ENCODE results near the gene SPPL2B.

The SPPL2B gene

DNA sequence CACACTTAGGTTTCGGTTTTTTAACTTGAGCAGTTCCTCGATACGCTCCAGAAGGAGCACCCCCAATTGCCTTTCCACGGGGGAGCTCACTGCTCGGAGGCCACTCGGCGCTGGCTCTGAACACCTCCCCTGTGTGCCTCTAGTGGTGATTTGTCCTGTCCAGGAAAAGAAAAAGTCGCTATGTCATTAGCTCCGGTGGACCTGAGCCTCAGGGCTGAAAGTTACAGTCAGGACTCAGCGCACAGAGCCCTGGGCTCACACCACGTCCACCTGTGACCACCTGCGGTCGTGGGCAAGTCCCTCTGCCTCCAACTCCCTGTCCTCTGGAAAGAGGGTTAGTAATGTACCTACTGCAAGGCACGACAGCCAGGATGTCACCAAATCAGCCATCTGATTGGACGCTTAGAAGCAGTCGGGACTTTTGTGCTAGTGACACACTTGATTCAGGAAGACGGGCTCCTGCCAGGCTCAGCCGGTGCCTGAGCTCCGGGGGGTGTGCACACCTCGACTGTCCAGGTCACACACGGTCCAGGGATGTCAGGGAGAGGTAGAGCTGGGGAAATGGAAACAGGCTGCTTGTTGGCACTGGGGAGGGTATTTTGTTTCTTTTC, 27.7 kb downstream of the SPPL2B start:
- no peak for DNase-seq

DNA sequence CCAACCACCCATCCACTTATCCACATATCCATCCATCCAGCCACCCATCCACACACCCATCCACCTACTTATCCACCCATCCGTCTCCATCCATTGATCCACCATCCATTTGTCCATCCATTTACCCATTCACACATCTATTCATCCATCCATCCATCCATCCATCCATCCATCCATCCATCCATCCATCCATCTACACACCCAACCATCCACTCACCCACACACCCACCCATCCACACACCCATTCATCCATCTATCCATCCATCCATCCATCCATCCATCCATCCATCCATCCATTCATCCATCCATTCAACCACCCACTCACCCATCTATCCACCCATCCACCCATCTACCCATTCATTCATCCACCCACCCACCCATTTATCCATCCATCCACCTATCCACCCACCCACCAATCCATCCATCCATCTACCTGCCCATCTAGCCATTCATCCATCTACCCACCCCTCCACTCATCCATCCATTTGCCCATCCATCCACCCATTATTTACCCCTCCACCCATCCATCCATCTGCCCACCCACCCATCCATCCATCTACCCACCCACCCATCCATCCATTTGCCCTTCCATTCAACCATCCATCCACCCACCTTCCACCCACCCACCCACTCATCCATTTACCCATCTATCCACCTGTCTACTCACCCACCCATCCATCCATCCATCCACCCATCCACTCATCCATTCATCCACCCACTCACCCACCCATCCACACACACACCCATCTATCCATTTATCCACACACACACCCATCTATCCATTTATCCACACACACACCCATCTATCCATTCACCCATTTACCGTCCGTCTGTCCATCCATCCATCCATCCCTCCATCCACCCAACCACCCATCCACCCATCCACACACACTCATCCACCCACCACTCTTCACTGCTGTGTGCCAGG, 29.1 kb downstream of the SPPL2B start:
- DNase-seq, result no peak

DNA sequence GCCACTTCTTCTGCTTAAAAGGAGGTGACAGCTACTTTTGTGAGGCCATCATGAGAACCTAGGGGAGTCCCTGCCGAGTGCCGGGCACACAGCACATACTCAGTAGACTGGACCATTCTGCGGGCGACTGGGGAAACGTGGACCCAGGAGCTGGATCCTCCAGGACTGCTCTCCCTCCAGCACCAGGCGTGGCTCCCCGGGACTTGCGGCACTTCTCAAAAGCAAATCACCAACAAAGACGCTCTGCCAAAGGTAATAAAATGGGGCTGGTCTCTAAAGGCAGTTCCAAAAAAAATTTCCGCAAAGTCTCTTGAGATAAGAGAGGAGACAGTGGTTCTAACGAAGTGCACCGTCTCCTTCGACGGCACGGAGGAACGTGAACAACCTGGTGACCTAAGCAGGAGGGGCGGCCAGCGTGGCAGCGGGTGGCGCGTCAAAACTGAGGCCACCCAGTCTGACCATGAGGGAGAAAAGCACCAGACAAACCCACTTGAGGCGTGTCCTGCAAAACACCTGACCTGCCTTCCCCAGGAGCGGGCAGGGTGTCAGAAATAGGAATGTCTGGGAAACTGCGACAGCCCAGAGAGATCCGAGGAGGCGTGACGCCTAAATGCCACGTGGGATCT, 30.2 kb downstream of the SPPL2B start:
- no peak for DNase-seq

DNA sequence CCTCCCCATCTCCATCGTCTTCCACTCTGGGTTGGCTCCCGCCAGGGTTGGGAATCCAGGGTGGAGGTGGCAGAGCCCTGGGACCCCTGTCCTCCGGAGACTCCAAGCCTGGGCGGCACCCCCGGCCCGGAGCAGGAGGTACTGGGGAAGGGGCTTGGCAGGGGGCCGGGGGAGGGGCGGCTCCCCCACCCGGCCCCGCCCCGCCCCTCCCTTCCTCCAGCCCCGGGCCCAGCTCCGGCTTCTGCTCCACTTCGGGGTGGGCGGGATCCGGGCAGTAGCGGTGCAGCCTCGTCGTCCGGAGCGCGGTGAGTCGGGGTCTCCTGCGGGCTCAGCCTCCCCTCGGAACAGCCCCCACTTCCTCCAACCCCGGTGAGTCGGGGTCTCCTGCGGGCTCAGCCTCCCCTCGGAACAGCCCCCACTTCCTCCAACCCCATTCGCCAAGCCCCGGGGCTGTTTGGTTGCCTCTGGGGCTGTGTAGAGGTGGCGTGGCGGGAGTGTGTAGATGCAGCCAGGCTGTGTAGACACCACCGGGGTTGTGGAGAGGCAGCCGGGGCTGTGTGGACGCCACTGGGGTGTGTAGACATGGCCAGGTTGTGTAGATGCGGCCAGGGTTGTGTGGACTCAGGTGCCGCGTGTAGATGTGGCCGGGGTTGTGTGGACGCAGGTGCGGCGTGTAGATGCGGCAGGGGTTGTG, 31.7 kb downstream of the SPPL2B start, which contains the start of gene TMPRSS9:
Gene TMPRSS9 (plus strand): TSS at position 274 of the 694 bp plus-strand sequence. CDS start 29,521 bp downstream, outside the sequence.
- no peak for DNase-seq

DNA sequence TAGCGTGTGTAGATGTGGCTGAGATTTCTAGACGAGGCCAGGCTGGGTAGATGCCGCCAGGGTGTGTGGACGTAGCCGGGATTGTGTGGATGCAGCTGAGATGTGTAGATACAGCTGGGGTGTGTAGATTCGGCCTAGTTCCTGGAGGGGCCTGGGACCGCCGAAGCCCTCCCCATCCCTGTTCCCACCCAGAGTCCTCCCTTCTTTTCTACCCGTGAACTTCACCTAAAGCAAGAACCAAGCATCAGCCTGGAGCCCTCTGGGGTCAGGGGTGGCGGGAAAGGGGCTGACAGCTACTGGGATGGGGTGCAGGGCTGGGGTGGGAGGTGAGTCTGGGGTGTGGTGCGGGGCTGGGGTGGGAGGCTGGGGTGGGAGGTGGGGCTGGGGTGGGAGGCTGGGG, 32.3 kb downstream of the SPPL2B start:
- no peak for DNase-seq

DNA sequence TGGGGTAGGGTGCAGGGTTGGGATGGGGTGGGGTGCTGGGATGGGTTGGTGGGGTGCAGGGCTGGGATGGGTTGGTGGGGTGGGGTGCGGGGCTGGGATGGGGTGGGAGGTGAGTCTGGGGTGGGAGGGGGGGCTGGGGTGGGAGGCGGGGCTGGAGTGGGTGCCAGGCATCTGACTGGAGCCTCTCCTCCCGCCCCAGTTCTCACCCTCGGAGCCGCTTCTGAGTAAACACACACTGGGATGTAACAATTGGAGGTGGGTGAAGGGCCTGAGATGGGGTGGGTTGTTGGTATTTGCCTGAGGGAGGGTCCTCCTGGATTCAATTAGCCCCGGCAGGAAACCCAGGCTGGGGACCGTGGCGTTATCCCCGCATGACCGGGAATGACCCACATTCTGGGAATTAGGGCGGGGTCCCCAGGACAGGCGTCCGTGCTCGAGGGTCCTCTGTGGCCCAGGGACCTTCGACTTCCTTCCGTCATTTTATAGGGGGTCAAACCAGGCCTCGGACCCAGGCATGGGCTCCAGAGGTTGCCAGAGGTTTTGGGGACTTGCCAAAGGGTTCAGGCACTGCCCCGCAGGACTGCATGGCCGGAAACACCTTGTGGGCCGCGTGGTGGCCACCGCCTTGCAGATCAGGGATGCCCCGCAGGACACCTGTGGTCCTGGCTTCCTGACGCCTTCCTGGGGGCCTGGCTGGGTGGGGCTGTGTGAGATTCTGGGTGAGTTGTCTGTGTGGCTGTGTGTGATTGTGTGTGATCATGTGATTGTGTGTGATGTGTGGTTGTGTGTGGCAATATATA, 33.0 kb downstream of the SPPL2B start:
- DNase-seq, result no peak

DNA sequence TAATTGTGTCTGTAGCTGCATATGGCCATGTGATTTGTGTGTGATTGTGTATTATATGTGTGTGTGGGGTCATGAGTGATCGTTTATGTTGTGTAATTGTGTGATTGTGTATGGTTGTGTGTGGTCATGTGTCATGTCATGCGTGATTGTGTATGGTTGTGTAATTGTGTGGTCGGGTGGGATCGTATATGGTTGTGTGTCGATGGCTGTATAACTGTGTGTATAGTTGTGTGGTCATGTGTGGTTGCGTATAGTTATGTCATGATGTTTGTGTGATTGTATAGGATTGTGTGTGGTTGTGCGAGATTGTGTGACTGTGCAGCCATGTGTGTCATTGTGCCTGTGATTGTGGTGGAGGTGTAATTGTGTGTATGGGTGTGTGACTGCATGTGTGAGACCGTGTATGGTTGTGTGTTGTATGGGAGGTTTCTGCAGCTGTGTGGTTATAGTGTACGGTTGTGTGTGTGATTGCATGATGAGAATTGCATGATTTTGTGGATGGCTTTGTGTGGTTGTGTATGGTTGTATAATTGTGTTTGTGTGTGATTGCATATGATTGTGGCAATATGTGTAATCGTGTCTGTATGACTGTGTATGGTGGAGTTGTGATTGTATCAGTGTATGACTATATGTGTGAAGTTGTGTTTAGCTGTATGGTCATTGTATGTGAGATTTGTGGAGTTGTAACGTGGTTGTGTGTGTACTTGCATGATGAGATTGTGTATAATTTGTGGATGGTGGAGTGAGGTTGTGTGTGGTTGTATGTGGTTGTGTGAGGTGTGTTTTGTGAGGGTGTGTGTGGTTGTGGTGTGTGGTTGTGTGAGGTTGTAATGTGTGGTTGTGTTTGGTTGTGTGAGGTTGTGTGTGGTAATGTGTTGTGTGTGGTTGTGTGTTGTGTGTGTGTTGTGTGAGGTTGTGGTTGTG, 33.8 kb downstream of the SPPL2B start:
- DNase-seq, result no peak

DNA sequence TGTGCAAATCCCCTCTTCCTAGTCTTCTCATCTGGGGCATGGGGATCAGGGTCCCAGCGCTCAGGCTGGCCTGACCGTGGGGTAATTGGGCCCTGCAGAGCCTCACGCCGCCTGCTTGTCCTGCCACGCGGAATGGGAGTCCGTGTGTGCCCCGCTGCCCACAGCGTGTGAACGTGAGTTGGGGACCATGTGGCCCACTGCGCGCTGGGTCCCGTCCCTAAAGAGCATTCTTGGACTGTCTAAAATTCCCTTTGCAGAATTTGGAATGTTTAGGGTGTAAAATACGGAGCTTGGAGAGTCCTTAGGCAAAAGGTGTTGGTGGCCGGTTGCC, 34.5 kb downstream of the SPPL2B start:
- DNase-seq, result no peak

DNA sequence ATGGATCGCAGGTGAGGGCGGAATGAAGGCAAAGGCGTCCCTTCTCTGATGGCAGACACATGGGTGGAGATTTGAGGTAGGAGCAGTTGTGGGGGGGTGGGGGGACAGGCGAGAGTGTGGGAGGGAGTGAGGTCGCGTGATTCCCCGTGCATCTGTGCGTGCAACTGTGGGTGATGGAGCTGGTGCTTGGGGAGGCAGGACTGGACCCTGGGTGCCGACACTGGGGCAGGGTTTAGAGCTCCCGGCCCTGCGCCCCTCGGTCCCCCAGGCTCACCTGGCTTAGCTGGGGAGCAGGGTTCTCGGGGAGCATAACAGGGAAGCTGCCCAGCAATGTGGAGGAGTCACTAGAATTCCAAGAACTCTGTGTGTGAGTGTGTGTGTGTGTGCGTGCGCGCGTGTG, 34.9 kb downstream of the SPPL2B start:
- DNase-seq, result no peak

DNA sequence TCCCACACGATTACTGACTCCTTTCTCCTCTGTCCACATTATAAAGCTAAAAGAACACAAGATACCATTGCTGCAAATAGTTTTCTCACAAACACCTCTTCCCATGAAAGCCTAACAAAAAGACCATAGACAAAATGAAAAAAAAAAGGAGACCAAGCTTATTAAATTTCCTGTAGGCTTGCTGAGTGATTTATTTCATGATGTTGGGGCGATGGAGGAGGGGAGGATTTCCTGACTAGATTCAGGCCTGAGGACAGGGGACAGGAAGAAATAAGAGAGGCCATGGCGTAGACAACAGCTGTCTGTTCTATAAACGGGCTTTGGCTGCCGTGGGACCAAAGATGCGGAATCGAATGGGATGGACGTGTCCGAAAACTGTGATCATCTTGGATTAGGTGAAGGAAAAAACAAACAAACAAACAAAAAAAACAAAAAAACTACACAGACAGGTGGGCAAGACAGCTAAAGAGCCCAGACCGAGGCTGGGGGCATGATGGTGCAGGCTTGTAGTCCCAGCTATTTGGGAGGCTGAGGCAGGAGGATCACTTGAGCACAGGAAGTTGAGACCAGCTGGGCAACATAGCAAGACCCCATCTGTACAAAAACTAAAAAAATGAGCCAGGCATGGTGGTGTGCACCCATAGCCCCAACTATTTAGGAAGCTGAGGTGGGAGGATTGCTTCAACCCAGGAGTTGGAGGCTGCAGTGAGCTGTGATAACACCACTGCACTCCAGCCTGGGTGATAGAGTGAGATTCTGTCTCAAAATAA, 36.9 kb downstream of the SPPL2B start:
- no peak for DNase-seq

DNA sequence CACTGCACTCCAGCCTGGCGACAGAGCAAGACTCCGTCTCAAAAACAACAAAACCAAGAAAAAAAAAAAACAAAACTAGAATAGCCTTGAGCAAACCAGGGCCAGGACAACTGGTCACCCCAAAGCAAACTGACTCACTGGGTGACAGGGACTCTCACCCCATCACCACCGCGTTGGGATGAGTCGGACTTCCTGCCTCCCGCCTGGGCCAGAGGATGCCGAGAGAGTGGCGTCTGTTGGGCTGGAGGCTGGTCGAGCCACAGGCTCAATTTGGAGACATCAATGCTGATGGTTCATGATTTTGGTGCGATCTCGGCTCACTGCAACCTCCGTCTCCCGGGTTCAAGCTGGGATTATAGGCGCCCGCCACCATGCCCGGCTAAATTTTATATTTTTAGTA, 43.2 kb downstream of the SPPL2B start:
- DNase-seq, result no peak

DNA sequence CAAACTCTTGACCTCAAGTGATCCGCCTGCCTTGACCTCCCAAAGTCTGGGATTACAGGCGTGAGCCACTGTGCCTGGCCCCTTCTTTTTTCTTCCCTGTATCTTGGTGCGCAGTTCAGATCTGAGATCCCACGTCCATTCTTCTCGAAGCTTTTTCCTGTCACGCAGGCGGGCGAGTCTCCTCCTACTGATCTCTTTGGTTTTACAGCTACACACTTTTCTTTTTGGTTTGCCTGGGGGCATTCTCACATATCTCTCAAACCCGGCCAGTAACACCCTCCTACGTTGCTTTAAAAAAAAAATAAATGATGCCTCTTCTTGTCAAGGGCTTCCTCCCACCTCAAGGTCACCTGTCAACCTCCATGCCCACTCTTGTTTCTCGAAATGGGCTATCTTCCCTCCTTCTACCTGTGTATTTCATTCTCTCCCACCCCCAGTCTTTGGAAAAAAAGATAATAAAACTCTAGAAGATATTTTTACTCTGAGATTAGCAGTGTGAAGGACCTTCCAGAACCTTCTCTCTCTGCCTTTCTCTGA, 43.7 kb downstream of the SPPL2B start:
- no peak for DNase-seq

DNA sequence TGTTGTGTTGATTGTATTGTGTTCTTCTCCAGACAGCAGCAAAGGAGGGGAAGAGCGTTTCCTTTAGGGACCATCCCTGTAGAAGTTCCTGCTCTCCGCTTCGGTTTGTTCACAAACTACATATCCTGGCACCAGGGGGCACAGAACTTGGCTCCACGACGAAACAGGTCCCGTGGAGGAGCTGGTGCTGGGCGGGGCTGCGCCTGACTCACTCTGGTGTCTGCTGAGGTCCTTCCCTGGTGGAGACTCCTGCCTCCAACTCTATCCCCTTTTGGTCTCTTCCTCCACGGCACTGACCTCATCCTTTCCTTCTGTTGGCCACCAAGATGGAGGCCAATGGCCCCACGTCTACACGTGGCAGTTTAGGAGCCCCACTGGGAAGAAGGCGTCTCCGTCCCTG, 46.3 kb downstream of the SPPL2B start:
- DNase-seq, result no peak

DNA sequence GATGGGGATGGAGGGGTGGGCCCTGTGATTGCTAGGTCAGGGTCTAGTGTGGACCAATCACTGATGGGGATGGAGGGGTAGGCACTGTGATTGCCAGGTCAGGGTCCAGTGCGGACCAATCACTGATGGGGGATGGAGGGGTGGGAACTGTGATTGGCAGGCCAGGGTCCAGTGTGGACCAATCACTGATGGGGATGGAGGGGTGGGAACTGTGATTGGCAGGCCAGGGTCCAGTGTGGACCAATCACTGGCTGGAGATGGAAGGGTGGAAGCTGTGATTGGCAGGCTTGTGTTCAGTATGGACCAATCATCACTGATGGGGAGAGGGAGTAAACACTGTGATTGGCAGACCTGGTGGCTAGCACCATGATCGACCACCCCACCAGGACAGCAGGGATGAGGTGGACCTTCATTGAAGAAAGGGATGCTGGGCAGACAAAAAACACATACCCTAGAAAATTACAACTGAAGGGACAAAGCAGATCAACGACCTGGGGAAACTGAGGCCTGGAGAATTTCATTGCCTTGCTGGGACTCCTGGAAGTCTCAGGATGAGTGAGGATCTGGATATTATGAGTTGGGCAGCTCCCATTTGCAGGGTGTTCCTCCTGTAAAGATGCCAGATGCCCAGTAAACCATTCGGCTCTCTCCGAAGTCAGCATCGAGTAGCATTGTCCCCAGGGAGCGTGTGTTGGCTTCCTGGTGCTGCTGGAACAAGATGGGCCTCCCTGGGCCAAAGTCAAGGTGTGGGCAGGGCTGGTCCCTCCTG, 47.1 kb downstream of the SPPL2B start:
- no peak for DNase-seq

DNA sequence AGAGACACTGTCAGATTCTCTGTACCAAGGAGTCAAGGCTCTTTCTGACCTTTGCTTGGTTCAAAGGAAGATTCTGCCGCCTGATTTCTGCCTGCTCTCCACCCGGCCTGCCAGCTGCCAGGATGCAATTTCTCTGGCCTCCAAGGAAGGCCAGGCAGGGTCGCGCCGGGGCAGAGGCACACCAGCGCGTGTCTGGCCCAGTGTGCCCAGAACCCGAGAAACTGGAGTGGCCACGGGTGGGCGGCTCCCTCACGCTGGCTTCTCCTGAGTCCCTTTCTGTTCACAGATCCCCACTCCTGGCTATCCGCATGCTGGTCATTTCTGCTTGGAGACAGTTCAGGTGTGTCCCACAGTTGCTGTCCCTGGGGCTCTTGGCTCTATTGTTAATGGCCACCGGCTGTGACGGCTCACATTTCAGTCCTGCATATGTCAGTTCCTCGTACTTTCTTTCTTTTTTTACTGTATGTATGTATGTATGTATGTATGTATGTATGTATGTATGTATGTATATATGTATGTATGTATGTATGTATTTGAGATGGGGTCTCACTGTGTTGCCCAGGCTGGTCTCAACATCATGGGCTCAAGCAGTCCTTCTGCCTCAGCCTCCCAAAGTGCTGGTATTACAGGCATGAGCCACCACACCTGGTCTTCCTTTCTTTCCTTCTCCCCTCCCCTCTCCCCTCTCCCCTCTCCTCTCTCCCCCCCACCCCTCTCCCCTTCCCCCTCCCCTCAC, 48.5 kb downstream of the SPPL2B start:
- no peak for DNase-seq

DNA sequence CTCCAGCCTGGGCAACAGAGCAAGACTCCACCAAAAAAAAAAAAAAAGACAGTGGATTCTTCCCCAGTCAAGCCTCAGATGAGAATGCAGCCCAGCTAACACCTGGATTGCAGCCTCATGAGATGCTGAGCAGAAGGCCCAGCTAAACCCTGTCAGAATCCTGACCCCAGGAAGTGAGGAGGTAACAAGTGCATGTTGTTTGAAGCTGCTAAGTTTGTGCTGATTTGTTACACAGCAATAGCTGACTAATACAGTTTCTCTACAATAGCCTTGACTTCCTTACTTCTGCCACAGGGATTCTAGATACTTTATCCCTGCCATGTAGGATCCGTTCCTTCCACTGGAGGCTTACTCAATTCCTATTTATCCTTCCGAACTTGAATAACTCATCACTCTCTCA, 52.1 kb downstream of the SPPL2B start:
- no peak for DNase-seq

DNA sequence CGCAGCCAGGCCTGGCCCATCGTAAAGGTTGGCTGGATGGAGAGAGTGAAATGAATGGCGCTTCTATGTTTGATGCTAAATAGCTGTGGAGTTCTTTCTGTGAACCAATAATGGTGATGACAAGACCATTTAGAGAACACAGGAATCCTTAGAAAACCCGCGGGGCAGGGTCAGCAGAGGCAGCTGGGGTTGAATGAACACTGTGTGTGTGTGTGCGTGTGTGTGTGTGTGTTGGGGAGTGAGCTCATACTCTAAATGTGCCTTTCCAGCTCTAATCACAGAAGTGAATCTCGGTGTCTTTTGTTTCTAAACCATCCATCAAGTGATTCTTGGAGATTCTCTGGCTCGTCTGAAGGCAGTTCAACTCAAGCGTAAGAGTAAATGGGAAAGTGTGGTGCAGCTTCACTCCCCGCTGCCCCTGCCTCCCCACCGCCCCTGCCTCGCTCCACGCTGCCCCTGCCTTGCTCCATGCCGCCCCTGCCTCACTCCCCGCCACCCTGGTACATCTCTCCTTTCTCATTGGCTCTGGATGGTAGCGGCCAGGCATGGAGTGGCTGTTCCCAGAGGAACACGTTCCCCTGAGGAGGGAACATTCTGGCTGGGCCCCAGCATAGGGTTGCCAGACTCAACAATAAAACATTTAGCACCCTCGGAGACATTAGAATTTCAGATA, 52.8 kb downstream of the SPPL2B start:
- DNase-seq, result no peak

DNA sequence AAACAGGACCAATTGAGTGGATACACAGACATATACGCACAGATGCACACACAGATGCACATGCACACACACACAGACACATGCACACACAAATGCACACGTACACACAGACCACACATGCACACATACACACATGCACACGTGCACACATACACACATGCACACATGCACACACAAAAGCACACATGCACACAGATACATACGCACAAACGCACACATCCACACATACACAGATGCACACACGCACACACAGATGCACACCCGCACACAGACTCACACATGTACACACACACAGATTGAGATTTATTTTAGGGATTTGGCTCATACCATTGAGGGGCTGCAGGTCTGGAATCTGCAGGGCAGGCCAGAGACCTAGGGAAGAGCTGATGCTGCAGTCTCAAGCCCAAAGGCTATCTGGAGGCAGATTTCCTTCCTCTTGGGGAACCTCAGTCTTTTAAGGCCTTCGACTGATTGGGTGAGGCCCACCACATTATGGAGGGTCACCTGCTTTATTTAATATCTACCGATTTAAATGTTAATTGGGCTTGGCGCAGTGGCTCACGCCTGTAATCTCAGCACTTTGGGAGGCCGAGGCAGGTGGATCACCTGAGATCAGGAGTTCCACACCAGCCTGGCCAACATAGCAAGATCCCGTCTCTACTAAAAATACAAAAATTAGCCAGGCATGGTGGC, 54.2 kb downstream of the SPPL2B start:
- no peak for DNase-seq
